AG10803 (cell line): Measurements from ENCODE around the gene HOXB3.

Source experiments
- DNase-seq: peaks from one replicate; pipeline ENCODE4 v3.0.0; 2010; ENCODE audit warnings: low read depth
- H3K4me3 ChIP-seq: 2 replicates; pipeline ENCODE4 v1.5.1; 2011; ENCODE audit warnings: mild to moderate bottlenecking, low read length, control low read depth
- CTCF ChIP-seq: conservative IDR thresholded peaks from 2 replicates; pipeline ENCODE4 v1.5.1; 2011; ENCODE audit warnings: mild to moderate bottlenecking, low read length, control low read depth, inconsistent platforms

HOXB3 gene

GRCh38 chr17:48609759-48610281 lies 19.8 kb upstream of the HOXB3 start:
- TF ChIP-seq CTCF: no peak
- peak overlapping the region; percentile 67 for H3K4me3 ChIP-seq
- DNase-seq: no peak

- DNase-seq: no peak
- H3K4me3 ChIP-seq: peak overlapping the region; percentile 67
- TF ChIP-seq CTCF: no peak
Measured at GRCh38 chr17:48609033-48609432, 19.0 kb upstream of the HOXB3 start.

GRCh38 chr17:48608494-48608834 lies 18.4 kb upstream of the HOXB3 start:
- TF ChIP-seq CTCF: no peak
- DNase-seq: no peak
- H3K4me3 ChIP-seq: peak overlapping the region; percentile 67; the same call in 1 of the 2 replicates

- H3K4me3 ChIP-seq: no peak overlapping the region
- DNase-seq: no peak
- no peak for TF ChIP-seq CTCF
Measured at GRCh38 chr17:48606892-48607614, 17.0 kb upstream of the HOXB3 start.

- no peak for TF ChIP-seq CTCF
- no peak for DNase-seq
- peak overlapping the region; percentile 36 for H3K4me3 ChIP-seq
Measured at GRCh38 chr17:48605991-48606891, 16.2 kb upstream of the HOXB3 start.

GRCh38 chr17:48605409-48605919 lies 15.4 kb upstream of the HOXB3 start:
- no peak for DNase-seq
- peak overlapping the region; percentile 89 for H3K4me3 ChIP-seq
- no peak for TF ChIP-seq CTCF
